ENCODE data around the gene RNGTT. TPM values are rescaled to one million over a fixed set of nuclear protein-coding genes. Genes with fewer than 3 reads are reported as not detected.

RNGTT gene
- total RNA-seq, 3 donors from 2014 or later, result 9.1 to 30.3 (median 22.6) TPM

GRCh38 chr6:88810089-88810488 lies 153.3 kb downstream of the RNGTT start:
- H3K36me3 ChIP-seq, result no peaks in the 10 kb centered on the region
- H3K27ac ChIP-seq, result no peak overlapping the region
- H3K4me3 ChIP-seq, result no peak overlapping the region
- DNase-seq (ENCODE audit: low spot score in 2 of 2), result no peak
- H3K4me1 ChIP-seq, result no peaks in the 10 kb centered on the region
- H3K9me3 ChIP-seq, result no peaks in the 10 kb centered on the region
- no peak for TF ChIP-seq POLR2A (IDR thresholded peaks at IDR 0.05)
- TF ChIP-seq CTCF (IDR thresholded peaks at IDR 0.05), result no peak
- no peak for TF ChIP-seq POLR2AphosphoS5 (IDR thresholded peaks at IDR 0.05)
- no peaks in the 10 kb centered on the region for H3K27me3 ChIP-seq
- intact Hi-C loops (cut with DNase I; ENCODE audit: low total_unique reads), result no loop called here

GRCh38 chr6:88808381-88808780 lies 155.0 kb downstream of the RNGTT start:
- intact Hi-C loops (cut with DNase I; ENCODE audit: low total_unique reads), result loop anchor here (10.0 kb wide), 1 partner anchor 1756 kb away; no protein-coding TSS in a partner anchor
- no peaks in the 10 kb centered on the region for H3K27me3 ChIP-seq
- no peaks in the 10 kb centered on the region for H3K9me3 ChIP-seq
- H3K4me3 ChIP-seq, result no peak overlapping the region
- H3K4me1 ChIP-seq, result no peaks in the 10 kb centered on the region
- TF ChIP-seq CTCF (IDR thresholded peaks at IDR 0.05) (no peak), POLR2A (IDR thresholded peaks at IDR 0.05) (no peak), POLR2AphosphoS5 (IDR thresholded peaks at IDR 0.05) (no peak)
- no peaks in the 10 kb centered on the region for H3K36me3 ChIP-seq
- no peak overlapping the region for H3K27ac ChIP-seq
- no peak for DNase-seq (ENCODE audit: low spot score in 2 of 2)

GRCh38 chr6:88807622-88808021 lies 155.8 kb downstream of the RNGTT start:
- H3K27ac ChIP-seq, result no peak overlapping the region
- no peaks in the 10 kb centered on the region for H3K4me1 ChIP-seq
- no peak overlapping the region for H3K4me3 ChIP-seq
- intact Hi-C loops (cut with DNase I; ENCODE audit: low total_unique reads), result loop anchor here (10.0 kb wide), 1 partner anchor 1757 kb away; no protein-coding TSS in a partner anchor
- TF ChIP-seq POLR2A (IDR thresholded peaks at IDR 0.05) (no peak), POLR2AphosphoS5 (IDR thresholded peaks at IDR 0.05) (no peak), CTCF (IDR thresholded peaks at IDR 0.05) (no peak)
- H3K36me3 ChIP-seq, result no peaks in the 10 kb centered on the region
- no peak for DNase-seq (ENCODE audit: low spot score in 2 of 2)
- H3K9me3 ChIP-seq, result no peaks in the 10 kb centered on the region
- no peaks in the 10 kb centered on the region for H3K27me3 ChIP-seq

GRCh38 chr6:88806728-88807127 lies 156.7 kb downstream of the RNGTT start:
- no peak for TF ChIP-seq POLR2A (IDR thresholded peaks at IDR 0.05)
- TF ChIP-seq POLR2AphosphoS5 (IDR thresholded peaks at IDR 0.05), result no peak
- TF ChIP-seq CTCF (IDR thresholded peaks at IDR 0.05), result no peak
- H3K9me3 ChIP-seq, result no peaks in the 10 kb centered on the region
- H3K36me3 ChIP-seq, result no peaks in the 10 kb centered on the region
- no peak overlapping the region for H3K27ac ChIP-seq
- H3K4me3 ChIP-seq, result no peak overlapping the region
- intact Hi-C loops (cut with DNase I; ENCODE audit: low total_unique reads), result loop anchor here (10.0 kb wide), 1 partner anchor 1758 kb away; no protein-coding TSS in a partner anchor
- no peaks in the 10 kb centered on the region for H3K27me3 ChIP-seq
- no peak for DNase-seq (ENCODE audit: low spot score in 2 of 2)
- H3K4me1 ChIP-seq, result no peaks in the 10 kb centered on the region

GRCh38 chr6:88804701-88805100 lies 158.7 kb downstream of the RNGTT start:
- Histone ChIP-seq H3K4me3 (no peak overlapping the region), H3K27ac (no peak overlapping the region), H3K4me1 (no peaks in the 10 kb centered on the region), H3K36me3 (no peaks in the 10 kb centered on the region), H3K9me3 (no peaks in the 10 kb centered on the region), H3K27me3 (no peaks in the 10 kb centered on the region)
- DNase-seq (ENCODE audit: low spot score in 2 of 2), result no peak
- intact Hi-C loops (cut with DNase I; ENCODE audit: low total_unique reads), result loop anchor here (10.0 kb wide), 1 partner anchor 1760 kb away; no protein-coding TSS in a partner anchor
- no peak for TF ChIP-seq CTCF (IDR thresholded peaks at IDR 0.05)
- TF ChIP-seq POLR2AphosphoS5 (IDR thresholded peaks at IDR 0.05), result no peak
- TF ChIP-seq POLR2A (IDR thresholded peaks at IDR 0.05), result no peak
